Upper lobe of left lung (tissue), 4 donors: ENCODE data around the gene SHLD1.

ENCODE experiments used
- EP300 ChIP-seq, 4 donors: sonication (generic); formaldehyde crosslinking; IDR thresholded peaks; one replicate each; pipeline ENCODE4 v1.5.1; 2017; ENCODE audit warnings: antibody characterized with exemption in 4 of 4, control low read depth in 2 of 4
- POLR2A ChIP-seq, 4 donors: fragments of 450-650 bp; IDR thresholded peaks; one replicate each; pipeline ENCODE4 v1.5.1; 2016 to 2017; ENCODE audit warnings: antibody characterized with exemption in 4 of 4, mild to moderate bottlenecking in 2 of 4
- POLR2AphosphoS5 ChIP-seq, 2 donors: sonication (generic); formaldehyde crosslinking; IDR thresholded peaks; one replicate each; pipeline ENCODE4 v1.5.1; 2017; ENCODE audit warnings: antibody characterized with exemption in 2 of 2
- TF ChIP-seq, protein P1 (sequence below), 6 experiments: fragments of 450-650 bp in 4 of 6; fragments of 200-600 bp in 2 of 6; sonication (generic) in 2 of 6; IDR thresholded peaks; one replicate each; pipeline ENCODE4 v1.5.1; 2016 to 2019; ENCODE audit warnings: antibody characterized with exemption in 6 of 6

DNA sequence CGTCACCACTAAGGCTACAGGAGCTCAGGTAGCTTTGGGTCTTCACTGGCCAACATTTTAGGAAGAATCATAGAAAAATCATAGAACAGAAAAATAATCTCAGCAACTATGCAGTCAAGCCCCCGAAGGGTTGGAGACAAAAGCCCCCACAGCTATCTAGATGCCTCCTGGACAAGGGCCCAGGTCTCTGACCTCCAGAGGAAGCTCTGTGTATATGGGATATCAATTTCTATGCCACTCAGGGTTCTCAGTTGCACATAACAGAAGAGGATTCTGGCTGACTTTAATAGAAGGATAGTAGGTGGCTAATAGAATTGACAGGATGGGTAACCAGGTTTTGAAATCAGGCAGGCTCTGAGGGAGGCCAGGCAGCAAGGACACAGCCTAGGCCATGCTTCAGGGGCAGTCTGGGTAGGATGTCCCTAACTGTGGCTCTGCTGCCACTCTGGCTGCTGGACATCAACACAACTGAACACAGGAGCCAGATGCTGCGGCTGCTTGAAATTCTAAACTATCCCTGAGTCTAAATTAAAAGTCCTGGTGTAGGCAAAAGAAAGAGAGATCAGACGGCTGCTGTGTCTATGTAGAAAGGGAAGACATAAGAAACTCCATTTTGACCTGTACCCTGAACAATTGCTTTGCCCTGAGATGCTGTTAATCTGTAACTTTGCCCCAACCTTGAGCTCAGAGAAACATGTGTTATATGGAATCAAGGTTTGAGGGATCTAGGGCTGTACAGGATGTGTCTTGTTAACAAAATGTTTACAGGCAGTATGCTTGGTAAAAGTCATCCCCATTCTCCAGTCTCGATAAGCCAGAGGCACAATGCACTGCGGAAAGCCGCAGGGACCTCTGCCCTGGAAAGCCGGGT is 134.5 kb downstream of the SHLD1 start:
- TF ChIP-seq, protein P1, sequence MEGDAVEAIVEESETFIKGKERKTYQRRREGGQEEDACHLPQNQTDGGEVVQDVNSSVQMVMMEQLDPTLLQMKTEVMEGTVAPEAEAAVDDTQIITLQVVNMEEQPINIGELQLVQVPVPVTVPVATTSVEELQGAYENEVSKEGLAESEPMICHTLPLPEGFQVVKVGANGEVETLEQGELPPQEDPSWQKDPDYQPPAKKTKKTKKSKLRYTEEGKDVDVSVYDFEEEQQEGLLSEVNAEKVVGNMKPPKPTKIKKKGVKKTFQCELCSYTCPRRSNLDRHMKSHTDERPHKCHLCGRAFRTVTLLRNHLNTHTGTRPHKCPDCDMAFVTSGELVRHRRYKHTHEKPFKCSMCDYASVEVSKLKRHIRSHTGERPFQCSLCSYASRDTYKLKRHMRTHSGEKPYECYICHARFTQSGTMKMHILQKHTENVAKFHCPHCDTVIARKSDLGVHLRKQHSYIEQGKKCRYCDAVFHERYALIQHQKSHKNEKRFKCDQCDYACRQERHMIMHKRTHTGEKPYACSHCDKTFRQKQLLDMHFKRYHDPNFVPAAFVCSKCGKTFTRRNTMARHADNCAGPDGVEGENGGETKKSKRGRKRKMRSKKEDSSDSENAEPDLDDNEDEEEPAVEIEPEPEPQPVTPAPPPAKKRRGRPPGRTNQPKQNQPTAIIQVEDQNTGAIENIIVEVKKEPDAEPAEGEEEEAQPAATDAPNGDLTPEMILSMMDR (IDR thresholded peaks at IDR 0.05): no peak
- no peak for TF ChIP-seq POLR2AphosphoS5 (IDR thresholded peaks at IDR 0.05)
- no peak for TF ChIP-seq POLR2A (IDR thresholded peaks at IDR 0.05)
- TF ChIP-seq EP300 (IDR thresholded peaks at IDR 0.05): no peak
